Skeletal muscle satellite cell (primary cell): ENCODE data around the gene MYO16.

ENCODE experiments used
- H3K27me3 ChIP-seq: 2 replicates; pipeline ENCODE4 v1.7.0; 2013; ENCODE audit warnings: low read length; ENCODE audit not compliant: control insufficient read depth, insufficient read depth
- H3K36me3 ChIP-seq: 2 replicates; pipeline ENCODE4 v1.7.0; 2013; ENCODE audit warnings: mild to moderate bottlenecking, control low read depth, low read length; ENCODE audit not compliant: insufficient read depth
- H3K4me1 ChIP-seq: 2 replicates; pipeline ENCODE4 v1.7.0; 2013; ENCODE audit warnings: low read length; ENCODE audit not compliant: control insufficient read depth, insufficient read depth
- H3K4me2 ChIP-seq: 2 replicates; pipeline ENCODE4 v1.7.0; 2013; ENCODE audit warnings: mild to moderate bottlenecking, low read length
- H3K4me3 ChIP-seq: 2 replicates; pipeline ENCODE4 v1.7.0; 2013; ENCODE audit warnings: low read length
- H3K9ac ChIP-seq: 2 replicates; pipeline ENCODE4 v1.7.0; 2013; ENCODE audit warnings: mild to moderate bottlenecking, low read depth, low read length, moderate library complexity
- H3K9me3 ChIP-seq: replicated peaks from 2 replicates; pipeline ENCODE4 v1.7.0; 2013; ENCODE audit warnings: mild to moderate bottlenecking, control low read depth, low read length

MYO16 gene

GRCh38 chr13:108855737-108856387 is 226.5 kb downstream of the MYO16 start:
- Histone ChIP-seq H3K36me3 (no peaks in the 10 kb centered on the region), H3K27me3 (no peaks in the 10 kb centered on the region)

GRCh38 chr13:108858676-108859075 is 229.3 kb downstream of the MYO16 start:
- no peak overlapping the region for H3K9ac ChIP-seq
- no peak overlapping the region for H3K4me3 ChIP-seq
- no peaks in the 10 kb centered on the region for H3K36me3 ChIP-seq
- H3K9me3 ChIP-seq: no peaks in the 10 kb centered on the region
- no peaks in the 10 kb centered on the region for H3K4me1 ChIP-seq
- H3K4me2 ChIP-seq: no peak overlapping the region
- H3K27me3 ChIP-seq: no peaks in the 10 kb centered on the region

More at GRCh38 chr13:108855737-108856387, 226.5 kb downstream of the MYO16 start:
- Histone ChIP-seq H3K4me2 (no peak overlapping the region), H3K9me3 (no peaks in the 10 kb centered on the region), H3K4me1 (no peaks in the 10 kb centered on the region), H3K4me3 (no peak overlapping the region), H3K9ac (no peak overlapping the region)

GRCh38 chr13:108859197-108860012 is 230.0 kb downstream of the MYO16 start:
- Histone ChIP-seq H3K4me3 (no peak overlapping the region), H3K9me3 (no peaks in the 10 kb centered on the region), H3K4me1 (no peaks in the 10 kb centered on the region), H3K27me3 (no peaks in the 10 kb centered on the region), H3K4me2 (peak overlapping the region; percentile 10), H3K9ac (no peak overlapping the region), H3K36me3 (no peaks in the 10 kb centered on the region)

GRCh38 chr13:108860418-108860817 is 231.0 kb downstream of the MYO16 start:
- no peaks in the 10 kb centered on the region for H3K36me3 ChIP-seq
- no peak overlapping the region for H3K4me3 ChIP-seq
- no peaks in the 10 kb centered on the region for H3K4me1 ChIP-seq
- H3K9ac ChIP-seq: no peak overlapping the region
- no peaks in the 10 kb centered on the region for H3K9me3 ChIP-seq
- H3K4me2 ChIP-seq: no peak overlapping the region
- H3K27me3 ChIP-seq: no peaks in the 10 kb centered on the region

GRCh38 chr13:108877300-108877699 is 247.9 kb downstream of the MYO16 start:
- Histone ChIP-seq H3K9me3 (no peaks in the 10 kb centered on the region), H3K9ac (no peak overlapping the region), H3K4me1 (no peaks in the 10 kb centered on the region), H3K4me2 (no peak overlapping the region), H3K27me3 (no peaks in the 10 kb centered on the region), H3K36me3 (no peaks in the 10 kb centered on the region), H3K4me3 (no peak overlapping the region)

- no peak overlapping the region for H3K9ac ChIP-seq
- no peaks in the 10 kb centered on the region for H3K9me3 ChIP-seq
- no peaks in the 10 kb centered on the region for H3K27me3 ChIP-seq
- H3K4me2 ChIP-seq: no peak overlapping the region
- no peaks in the 10 kb centered on the region for H3K4me1 ChIP-seq
- H3K36me3 ChIP-seq: no peaks in the 10 kb centered on the region
- H3K4me3 ChIP-seq: no peak overlapping the region
These were observed 249.3 kb downstream of the MYO16 start for GRCh38 chr13:108878732-108879131.

- no peaks in the 10 kb centered on the region for H3K4me1 ChIP-seq
- no peaks in the 10 kb centered on the region for H3K9me3 ChIP-seq
- no peak overlapping the region for H3K4me3 ChIP-seq
- H3K9ac ChIP-seq: no peak overlapping the region
- no peaks in the 10 kb centered on the region for H3K36me3 ChIP-seq
- no peak overlapping the region for H3K4me2 ChIP-seq
- peaks cover 32% of the 10 kb centered on the region for H3K27me3 ChIP-seq
These were observed 260.0 kb downstream of the MYO16 start for GRCh38 chr13:108889324-108889984.

GRCh38 chr13:108895220-108895704 is 265.9 kb downstream of the MYO16 start:
- Histone ChIP-seq H3K36me3 (no peaks in the 10 kb centered on the region), H3K9ac (no peak overlapping the region), H3K4me1 (peaks cover 2% of the 10 kb centered on the region), H3K27me3 (peaks cover 26% of the 10 kb centered on the region), H3K4me3 (no peak overlapping the region), H3K9me3 (no peaks in the 10 kb centered on the region), H3K4me2 (no peak overlapping the region)

GRCh38 chr13:108897955-108898354 is 268.5 kb downstream of the MYO16 start:
- Histone ChIP-seq H3K4me2 (no peak overlapping the region), H3K4me1 (peaks cover 2% of the 10 kb centered on the region), H3K9ac (no peak overlapping the region), H3K36me3 (no peaks in the 10 kb centered on the region), H3K27me3 (peaks cover 29% of the 10 kb centered on the region), H3K4me3 (no peak overlapping the region), H3K9me3 (no peaks in the 10 kb centered on the region)

- no peak overlapping the region for H3K9ac ChIP-seq
- no peaks in the 10 kb centered on the region for H3K9me3 ChIP-seq
- peaks cover 35% of the 10 kb centered on the region for H3K27me3 ChIP-seq
- H3K36me3 ChIP-seq: no peaks in the 10 kb centered on the region
- no peak overlapping the region for H3K4me2 ChIP-seq
- H3K4me3 ChIP-seq: no peak overlapping the region
- H3K4me1 ChIP-seq: no peaks in the 10 kb centered on the region
These were observed 273.2 kb downstream of the MYO16 start for GRCh38 chr13:108902405-108903155.

- no peaks in the 10 kb centered on the region for H3K36me3 ChIP-seq
- H3K4me3 ChIP-seq: no peak overlapping the region
These were observed 274.2 kb downstream of the MYO16 start for GRCh38 chr13:108903613-108904012.

More at GRCh38 chr13:108903613-108904012, 274.2 kb downstream of the MYO16 start:
- Histone ChIP-seq H3K27me3 (peaks cover 31% of the 10 kb centered on the region), H3K4me1 (no peaks in the 10 kb centered on the region), H3K9me3 (no peaks in the 10 kb centered on the region), H3K4me2 (no peak overlapping the region), H3K9ac (no peak overlapping the region)
